Activated CD4-positive, alpha-beta T cell treated with anti-CD3 and anti-CD28 coated beads, Interleukin-2, amount 50 U/mL, for 24 hours (primary cell): Measurements from ENCODE around the gene KLHDC9.

ENCODE experiments used
- DNase-seq, 2 donors: peaks; one replicate each; pipeline ENCODE4 v3.0.0-alpha.2; 2020; ENCODE audit warnings: low read depth in 1 of 2, low spot score in 1 of 2

The KLHDC9 gene

GRCh38 chr1:161076410-161076809, 21.8 kb upstream of the KLHDC9 start:
- DNase-seq = no peak

GRCh38 chr1:161077426-161077825, 20.7 kb upstream of the KLHDC9 start:
- no peak for DNase-seq

- no peak for DNase-seq
Measured at GRCh38 chr1:161079436-161080110, 18.6 kb upstream of the KLHDC9 start.

- no peak for DNase-seq
Measured at GRCh38 chr1:161080441-161081405, 17.4 kb upstream of the KLHDC9 start.

- DNase-seq = no peak
Measured at GRCh38 chr1:161081519-161081918, 16.6 kb upstream of the KLHDC9 start.

GRCh38 chr1:161082483-161082882, 15.7 kb upstream of the KLHDC9 start:
- DNase-seq = no peak

GRCh38 chr1:161082996-161083747, 15.0 kb upstream of the KLHDC9 start:
- DNase-seq = no peak

GRCh38 chr1:161083748-161084596, 14.2 kb upstream of the KLHDC9 start:
- no peak for DNase-seq

- DNase-seq = no peak
Measured at GRCh38 chr1:161084597-161084988, 13.6 kb upstream of the KLHDC9 start.

- DNase-seq = no peak
Measured at GRCh38 chr1:161085165-161085564, 13.0 kb upstream of the KLHDC9 start.

GRCh38 chr1:161086457-161086856, 11.7 kb upstream of the KLHDC9 start:
- DNase-seq = no peak

GRCh38 chr1:161088587-161089110, 9.5 kb upstream of the KLHDC9 start:
- no peak for DNase-seq

- DNase-seq = no peak
Measured at GRCh38 chr1:161089251-161089924, 8.8 kb upstream of the KLHDC9 start, which contains the start of gene NECTIN4. Gene NECTIN4, minus strand, starts transcription at chr1:161089558. Its CDS starts 262 bp downstream, at chr1:161089296.

GRCh38 chr1:161089938-161090337, 8.2 kb upstream of the KLHDC9 start:
- no peak for DNase-seq

GRCh38 chr1:161090617-161091016, 7.5 kb upstream of the KLHDC9 start:
- no peak for DNase-seq

GRCh38 chr1:161091093-161091492, 7.1 kb upstream of the KLHDC9 start:
- DNase-seq = no peak

GRCh38 chr1:161091796-161092507, 6.2 kb upstream of the KLHDC9 start:
- no peak for DNase-seq

- peak; percentile 24 to 52 for DNase-seq
Measured at GRCh38 chr1:161092621-161093028, 5.5 kb upstream of the KLHDC9 start.

- DNase-seq = no peak
Measured at GRCh38 chr1:161094481-161094880, 3.7 kb upstream of the KLHDC9 start.
